PC-9 (cell line): ENCODE results near the gene NFS1.

Source experiments
- EZH2 ChIP-seq: fragments of 200-600 bp; sonication (generic); IDR thresholded peaks from 2 replicates; pipeline ENCODE4 v1.8.0; 2017; ENCODE audit warnings: antibody characterized with exemption, low read depth
- TF ChIP-seq, protein P1 (sequence below): fragments of 200-600 bp; sonication (generic); conservative IDR thresholded peaks from 2 replicates; pipeline ENCODE4 v1.6.1; 2017; ENCODE audit warnings: mixed run types, antibody characterized with exemption, mild to moderate bottlenecking, moderate library complexity

DNA sequence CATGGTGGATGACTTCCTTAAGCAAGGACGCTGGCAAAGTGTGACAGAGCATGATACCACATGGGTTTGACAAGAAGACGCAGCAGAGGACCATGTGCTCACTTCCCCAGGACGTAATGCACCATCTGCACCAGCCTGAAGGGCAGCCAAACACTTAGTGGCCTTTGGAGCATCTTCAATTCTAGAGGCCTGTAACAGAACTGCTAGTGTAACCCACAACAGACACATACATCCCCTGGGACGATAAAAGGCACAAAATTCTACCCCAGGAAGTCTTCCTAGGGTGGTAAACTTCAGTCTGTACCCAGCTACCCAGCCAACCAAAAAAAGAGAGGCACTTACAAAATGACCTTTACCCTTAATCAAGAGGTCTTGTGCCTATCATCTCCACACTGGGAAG lies 25.3 kb downstream of the NFS1 start:
- TF ChIP-seq, protein P1, sequence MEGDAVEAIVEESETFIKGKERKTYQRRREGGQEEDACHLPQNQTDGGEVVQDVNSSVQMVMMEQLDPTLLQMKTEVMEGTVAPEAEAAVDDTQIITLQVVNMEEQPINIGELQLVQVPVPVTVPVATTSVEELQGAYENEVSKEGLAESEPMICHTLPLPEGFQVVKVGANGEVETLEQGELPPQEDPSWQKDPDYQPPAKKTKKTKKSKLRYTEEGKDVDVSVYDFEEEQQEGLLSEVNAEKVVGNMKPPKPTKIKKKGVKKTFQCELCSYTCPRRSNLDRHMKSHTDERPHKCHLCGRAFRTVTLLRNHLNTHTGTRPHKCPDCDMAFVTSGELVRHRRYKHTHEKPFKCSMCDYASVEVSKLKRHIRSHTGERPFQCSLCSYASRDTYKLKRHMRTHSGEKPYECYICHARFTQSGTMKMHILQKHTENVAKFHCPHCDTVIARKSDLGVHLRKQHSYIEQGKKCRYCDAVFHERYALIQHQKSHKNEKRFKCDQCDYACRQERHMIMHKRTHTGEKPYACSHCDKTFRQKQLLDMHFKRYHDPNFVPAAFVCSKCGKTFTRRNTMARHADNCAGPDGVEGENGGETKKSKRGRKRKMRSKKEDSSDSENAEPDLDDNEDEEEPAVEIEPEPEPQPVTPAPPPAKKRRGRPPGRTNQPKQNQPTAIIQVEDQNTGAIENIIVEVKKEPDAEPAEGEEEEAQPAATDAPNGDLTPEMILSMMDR: no peak
- TF ChIP-seq EZH2: no peak
